GM12801 (cell line): Measurements from ENCODE around the gene NR2F2.

ENCODE experiments used
- CTCF ChIP-seq: IDR thresholded peaks from one replicate; pipeline ENCODE4 v1.5.1; 2011; ENCODE audit warnings: control low read depth; ENCODE audit not compliant: insufficient read length; ENCODE audit errors: extremely low read depth

Gene NR2F2

DNA sequence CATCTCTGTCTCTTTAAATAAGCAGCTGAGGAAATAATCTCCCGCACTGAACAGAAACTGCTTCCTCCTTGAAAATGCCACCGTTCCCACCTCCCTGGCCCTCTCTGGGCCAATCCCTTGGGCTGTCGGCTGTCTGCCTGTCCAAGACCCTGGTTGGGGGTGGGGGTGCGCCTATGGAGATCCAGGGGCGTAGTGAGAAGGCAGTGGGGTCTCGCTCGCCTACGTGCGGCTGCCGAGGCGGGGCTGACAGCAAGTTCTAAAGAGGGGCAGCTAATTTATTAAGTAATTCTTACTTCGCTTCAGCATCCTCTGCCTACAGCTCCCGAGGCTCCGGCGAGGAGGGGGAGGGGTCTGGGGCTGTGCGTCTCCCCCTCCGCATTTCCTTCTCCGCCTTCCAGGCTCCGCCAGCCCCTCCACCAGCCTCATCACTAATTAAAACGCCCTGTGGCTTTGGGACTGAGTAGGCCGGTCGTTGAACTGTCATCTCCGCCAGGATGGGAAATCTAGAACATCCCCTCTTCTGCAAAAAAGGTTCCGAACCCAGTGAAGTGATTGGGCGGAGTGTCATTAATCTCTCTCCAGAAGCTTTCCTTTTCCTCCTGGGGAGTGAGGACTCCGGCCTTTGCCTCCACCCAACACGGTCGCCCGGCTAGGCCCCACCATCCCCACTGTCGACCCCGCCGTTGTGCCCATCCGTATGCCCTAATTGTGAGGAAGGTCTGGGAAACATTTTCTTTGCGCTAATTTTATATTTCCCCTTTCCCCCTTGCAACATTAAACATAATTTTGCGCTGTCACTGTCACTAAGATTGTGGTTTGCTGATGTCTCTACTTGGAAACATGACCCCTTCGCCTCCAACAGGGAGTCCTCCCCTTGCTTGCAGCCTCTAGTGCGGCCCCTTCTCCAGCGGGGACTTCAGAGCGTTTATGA lies 16.9 kb downstream of the NR2F2 start:
- no peak for TF ChIP-seq CTCF

DNA sequence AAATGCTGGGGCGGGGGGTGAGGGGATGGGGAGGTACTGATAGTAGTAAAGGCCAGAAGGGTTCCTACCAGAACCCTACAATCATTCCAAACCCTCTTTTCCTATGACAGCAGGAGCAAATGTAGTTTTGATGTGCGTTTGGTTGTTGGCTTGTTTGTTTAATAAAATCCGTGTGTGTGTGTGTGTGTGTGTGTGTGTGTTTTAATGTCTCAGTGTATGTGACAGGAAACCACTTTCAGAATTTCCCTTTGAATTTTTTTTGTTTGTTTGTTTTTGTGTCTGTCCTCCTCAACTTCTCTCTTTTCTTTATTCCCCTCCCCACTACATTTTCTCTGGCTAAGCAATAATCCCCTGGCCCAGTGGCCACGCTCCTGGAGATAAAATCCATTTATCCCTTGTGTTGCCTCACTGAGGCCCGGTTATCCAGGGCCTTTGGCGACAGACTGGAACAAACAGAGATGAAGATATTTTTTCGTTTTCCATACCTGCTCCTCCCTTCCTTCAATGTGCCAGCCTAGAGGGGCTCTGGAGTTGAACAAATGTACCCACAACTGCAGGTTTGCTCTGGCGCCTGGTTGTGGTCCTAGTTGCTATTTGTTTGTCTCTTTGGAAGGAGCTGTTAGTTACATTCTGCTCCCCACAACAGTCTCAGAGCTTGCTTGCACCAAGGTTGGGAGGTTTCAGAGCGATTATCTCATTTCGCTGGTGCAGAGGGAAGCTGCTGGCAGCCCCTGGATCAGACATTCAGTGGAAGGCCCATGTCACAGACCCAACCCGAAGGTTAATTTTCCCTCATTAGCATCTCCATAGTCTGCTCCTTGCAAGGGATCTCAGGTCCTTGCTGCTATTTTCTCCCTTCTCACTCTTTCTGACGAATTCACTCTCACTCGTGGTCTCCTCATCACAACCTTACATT lies 17.9 kb downstream of the NR2F2 start:
- TF ChIP-seq CTCF, result no peak

DNA sequence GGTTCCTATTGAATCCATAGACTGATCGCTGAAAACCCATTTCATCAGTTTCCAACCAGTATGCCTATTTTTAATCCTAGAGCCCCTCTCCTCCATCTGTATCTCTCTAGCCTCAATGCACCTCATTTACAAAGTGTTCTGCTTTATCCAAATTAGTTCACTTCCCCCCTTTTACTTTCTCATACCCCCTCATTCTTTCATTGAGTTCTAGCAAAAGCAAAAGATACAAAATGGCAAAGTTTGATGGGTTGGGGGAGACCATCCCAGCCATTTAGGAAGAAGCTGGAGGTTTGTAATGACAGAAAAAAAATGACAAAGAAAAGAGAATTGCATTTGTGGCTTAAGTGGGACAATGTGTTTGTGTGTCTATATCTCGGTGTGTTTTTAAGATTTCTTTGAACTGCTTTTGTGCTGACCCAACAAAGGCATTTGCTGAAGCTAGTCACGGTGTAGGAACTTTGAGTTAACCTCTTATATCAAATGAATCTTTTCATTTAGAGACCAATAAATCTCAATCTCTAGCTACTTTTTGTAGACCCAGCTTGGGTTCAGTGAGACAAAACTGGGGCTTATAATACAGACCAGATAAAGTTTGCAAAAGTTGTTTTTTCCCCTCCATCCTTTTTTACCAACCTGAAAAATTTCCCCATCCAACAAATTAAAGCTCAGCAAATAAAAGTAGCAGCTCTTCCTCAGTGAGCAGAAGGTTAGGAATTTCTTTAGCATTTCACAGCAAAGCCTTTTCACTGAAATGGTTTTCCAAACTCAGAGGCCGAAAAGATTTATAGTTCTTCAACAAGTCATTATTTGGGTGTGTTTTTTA lies 18.7 kb downstream of the NR2F2 start:
- no peak for TF ChIP-seq CTCF

DNA sequence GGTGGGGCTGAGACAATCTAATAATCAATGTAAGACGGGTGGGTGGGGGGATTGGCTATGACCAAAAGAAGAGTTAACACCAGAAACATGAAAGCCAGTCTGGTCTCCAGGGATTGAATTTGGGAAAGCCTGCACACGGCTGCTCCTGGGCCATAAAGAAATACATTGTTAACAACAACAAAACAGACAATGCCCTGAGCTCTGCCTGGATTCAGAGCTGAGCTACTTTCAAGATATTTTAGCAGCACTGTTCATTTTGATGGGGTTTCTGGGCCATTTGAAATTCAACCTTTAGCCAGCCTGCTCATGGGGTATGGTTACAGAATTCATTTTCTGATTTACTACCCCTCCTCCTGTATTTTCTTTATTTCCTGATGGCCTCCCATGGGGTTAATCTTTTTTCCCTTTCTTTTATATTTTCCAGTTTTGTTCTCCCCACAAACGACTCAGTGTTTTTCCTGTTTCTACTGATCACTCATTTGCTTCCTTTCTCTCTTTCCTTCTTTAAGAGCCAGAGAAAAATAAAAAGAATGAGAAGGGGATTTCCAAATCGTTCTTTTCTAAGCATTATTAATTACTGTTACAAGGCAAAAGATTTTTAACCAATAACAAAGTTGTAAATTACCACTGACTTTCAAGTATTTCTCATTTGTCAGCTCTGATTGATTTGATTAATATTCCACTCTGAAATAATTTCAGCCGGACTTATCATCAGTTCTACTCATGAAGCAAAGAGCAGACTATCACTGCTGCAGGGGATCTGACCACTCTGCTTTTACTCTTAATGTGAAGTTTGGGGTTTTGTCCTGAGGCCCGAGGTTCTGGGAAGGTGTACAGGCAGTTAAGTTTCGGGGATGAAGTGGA lies 19.6 kb downstream of the NR2F2 start:
- TF ChIP-seq CTCF, result no peak

DNA sequence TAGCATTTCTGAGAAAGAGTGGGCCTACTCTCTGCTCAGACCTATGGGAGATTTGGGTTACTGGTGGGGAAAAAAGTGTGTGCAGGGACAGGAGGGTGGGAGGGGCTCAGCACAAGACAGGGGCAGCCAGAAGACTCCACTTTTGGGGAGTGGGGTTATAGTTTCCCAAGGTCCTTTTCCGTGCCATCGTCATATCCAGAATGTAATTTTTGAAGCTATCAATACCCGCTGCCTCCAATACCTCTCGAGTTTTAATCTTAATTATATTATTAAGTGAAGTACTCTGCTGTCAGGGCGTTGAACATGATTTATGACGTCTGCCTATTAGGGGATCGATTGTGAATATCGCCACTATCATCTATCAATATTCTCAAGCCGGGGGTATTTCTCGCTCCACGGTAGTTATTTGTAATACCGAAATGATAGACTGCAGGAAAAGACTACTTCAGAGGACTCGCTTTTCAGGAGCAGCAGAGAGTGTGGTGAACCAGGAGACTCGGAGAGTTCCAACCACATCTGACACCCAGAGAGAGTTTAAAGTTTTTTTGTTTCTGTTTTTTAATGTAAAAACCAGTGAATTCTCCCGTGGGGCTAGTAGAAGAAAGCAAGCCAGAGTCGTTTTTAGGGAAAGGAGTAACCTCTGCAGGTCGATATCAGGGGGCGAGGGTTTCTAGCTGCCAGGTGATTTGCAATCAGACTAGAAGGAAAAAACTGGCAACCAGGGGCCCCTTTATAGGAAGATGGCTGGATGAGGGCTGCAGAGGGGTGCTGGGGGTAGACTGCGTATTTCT lies 20.6 kb downstream of the NR2F2 start:
- no peak for TF ChIP-seq CTCF
